HG03045 (cell line): ENCODE data around the gene KRTAP5-10.
"Not testable (repeated sequence)": the region's sequence is repeated elsewhere in the genome, so short reads cannot be mapped to it uniquely, and the experiment has no call there.

Experiments used
- ATAC-seq: cut with Tn5 transposase; IDR thresholded peaks from one replicate; pipeline ENCODE4 v1.9.1; 2021; ENCODE audit warnings: mild to moderate bottlenecking, moderate library complexity; ENCODE audit not compliant: unreplicated experiment

Gene KRTAP5-10

DNA sequence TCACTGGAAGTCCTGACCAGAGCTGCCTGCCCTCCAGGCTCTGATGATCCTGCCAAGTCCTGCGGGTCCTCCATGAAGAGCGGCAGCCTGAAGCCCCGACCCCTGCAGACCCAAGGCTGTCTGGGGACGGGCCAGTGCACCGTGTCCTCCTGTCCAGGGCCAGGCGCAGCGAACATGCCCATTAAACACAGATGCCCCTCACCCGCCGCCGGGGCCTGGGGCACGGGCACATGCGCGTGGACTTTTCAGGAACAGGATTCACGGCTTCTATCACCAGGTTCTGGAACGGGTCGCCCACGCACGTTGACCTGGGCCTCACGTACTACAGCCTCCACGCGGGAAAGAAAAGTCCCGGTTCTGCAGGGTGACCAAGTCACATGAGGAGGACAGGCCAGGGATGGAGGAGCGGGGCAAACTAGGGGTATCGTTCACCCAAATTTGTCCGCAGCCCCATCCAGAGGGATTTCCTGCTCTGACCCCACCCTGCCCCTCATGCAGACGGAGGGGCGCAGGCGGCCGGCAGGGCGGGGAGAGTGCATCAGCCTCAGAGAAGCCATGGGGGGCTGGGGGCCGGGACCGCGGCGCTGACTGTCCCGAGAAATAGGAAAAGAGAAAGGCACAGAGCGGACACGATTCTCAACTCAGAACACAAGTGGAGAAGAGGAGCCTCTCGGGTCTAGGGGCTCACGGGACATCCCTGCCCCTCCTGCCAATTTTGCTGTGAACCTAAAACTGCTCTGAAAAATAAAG, 5.9 kb downstream of the KRTAP5-10 start:
- ATAC-seq = not testable (repeated sequence)

DNA sequence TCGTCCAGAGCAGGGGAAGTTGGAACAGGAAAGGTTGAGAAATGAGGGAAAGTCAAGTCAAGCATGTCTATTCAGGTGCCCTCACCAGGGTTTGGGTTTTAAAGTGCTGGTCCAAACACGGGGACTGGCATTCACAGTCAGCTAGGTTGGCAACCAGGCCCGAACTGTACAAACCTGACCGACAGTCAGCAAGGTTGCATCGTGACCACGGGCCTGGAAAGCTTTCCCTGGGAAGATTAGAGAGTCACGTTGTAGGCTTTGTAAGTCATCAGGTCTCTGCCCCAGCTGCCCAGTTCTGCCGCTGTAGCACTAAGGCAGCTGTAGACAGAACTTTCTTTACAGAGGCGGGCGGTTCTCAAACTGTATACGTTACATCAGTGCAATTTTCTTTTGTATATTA, 7.4 kb downstream of the KRTAP5-10 start:
- no peak for ATAC-seq

DNA sequence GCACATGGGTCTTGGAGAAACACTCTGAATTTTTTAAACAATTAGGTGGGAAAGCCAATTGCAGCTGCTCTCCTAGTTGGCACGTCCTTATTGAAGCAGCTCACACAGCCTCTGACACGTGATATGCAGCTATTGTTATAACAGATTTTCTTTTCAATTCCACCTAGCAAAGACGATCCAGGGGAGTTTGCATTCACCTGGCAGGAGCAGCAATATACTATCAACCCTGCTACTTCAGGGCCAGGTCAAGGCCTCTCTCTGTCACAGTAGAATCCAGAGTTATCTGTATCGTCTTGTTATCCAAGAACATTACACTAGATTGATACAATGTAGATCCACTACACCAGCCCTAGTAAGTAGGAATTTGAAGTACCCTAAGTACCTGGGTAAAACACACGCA, 9.1 kb downstream of the KRTAP5-10 start:
- ATAC-seq = no peak

DNA sequence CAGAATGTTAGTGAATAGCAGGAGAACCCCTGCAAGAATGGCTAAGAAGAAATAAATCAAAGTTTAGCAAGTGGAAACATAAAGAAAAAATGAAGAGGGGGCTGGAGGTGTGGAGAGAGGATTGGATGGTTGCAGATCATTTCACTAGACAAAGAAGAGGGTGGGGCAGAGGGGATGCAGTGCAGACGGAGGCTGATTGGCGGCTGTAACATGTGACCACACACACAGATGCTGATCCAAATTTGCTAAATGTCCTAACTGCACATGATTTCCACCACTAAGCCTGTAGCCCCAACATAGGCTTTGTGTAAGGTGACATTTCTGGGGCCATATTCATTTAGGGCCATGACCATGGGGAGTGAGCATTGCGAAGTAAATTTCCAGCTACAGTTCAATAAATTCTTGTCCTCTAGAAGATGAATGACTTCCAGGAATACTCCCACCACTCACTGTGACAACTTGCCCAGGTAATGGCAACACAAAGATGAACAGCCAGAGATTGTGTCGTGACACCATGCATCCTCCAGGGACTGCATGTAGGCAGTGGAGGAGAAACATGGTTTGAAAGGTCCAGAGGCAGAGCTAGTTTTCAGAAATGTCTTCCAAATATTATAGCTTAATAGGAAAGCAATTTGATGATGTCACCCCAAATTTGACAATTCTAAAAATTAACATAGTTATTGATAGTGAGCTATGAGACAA, 10.5 kb downstream of the KRTAP5-10 start:
- ATAC-seq = no peak

DNA sequence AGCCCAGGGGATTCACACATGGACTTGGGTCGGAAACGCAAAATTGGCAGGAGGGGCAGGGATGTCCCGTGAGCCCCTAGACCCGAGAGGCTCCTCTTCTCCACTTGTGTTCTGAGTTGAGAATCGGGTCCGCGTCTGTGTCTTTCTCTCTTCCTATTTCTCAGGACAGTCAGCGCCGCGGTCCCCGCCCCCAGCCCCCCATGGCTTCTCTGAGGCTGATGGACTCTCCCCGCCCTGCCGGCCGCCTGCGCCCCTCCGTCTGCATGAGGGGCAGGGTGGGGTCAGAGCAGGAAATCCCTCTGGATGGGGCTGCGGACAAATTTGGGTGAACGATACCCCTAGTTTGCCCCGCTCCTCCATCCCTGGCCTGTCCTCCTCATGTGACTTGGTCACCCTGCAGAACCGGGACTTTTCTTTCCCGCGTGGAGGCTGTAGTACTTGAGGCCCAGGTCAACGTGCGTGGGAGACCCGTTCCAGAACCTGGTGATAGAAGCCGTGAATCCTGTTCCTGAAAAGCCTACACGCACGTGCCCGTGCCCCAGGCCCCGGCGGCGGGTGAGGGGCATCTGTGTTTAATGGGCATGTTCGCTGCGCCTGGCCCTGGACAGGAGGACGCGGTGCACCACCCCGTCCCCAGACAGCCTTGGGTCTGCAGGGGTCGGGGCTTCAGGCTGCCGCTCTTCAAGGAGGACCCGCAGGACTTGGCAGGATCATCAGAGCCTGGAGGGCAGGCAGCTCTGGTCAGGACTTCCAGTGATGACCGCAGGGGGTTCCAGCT, 11.5 kb downstream of the KRTAP5-10 start:
- not testable (repeated sequence) for ATAC-seq

DNA sequence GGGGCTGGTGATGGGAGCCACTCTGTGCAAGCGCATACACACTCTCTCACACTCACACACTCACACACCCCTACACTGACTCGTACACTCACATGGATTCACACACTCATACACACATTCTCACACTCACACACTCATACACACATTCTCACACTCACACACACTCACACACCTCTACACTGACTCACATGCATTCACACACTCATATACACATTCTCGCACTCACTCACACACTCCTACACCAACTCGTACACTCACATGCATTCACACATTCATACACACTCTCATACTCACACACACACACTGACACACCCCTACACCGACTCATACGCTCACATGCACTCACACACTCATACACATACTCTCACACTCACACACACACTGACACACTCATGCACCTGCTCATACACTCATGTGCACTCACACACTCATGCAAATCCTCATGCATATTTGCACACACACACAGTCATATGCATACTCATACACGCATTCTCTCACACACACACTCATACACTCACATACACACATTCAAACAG, 12.2 kb downstream of the KRTAP5-10 start:
- no peak for ATAC-seq

DNA sequence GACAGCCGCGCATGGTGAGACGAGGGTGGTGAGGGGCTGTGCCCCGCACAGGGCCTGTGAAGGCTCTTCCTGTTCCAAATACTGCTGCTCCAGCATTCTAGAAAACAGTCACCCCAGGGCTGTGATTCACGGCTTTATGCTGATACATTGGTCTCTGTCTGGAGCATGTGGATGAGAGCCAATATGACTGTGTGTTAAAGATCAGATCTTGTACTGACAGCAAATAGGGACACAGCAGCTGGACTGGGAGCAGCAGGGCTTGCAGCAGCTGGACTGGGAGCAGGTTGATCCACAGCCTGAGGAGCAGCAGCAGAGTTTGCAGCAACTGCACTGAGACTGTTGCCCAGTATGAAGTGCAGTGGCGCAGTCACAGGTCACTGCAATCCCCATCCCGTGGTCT, 14.2 kb downstream of the KRTAP5-10 start:
- ATAC-seq = not testable (repeated sequence)

DNA sequence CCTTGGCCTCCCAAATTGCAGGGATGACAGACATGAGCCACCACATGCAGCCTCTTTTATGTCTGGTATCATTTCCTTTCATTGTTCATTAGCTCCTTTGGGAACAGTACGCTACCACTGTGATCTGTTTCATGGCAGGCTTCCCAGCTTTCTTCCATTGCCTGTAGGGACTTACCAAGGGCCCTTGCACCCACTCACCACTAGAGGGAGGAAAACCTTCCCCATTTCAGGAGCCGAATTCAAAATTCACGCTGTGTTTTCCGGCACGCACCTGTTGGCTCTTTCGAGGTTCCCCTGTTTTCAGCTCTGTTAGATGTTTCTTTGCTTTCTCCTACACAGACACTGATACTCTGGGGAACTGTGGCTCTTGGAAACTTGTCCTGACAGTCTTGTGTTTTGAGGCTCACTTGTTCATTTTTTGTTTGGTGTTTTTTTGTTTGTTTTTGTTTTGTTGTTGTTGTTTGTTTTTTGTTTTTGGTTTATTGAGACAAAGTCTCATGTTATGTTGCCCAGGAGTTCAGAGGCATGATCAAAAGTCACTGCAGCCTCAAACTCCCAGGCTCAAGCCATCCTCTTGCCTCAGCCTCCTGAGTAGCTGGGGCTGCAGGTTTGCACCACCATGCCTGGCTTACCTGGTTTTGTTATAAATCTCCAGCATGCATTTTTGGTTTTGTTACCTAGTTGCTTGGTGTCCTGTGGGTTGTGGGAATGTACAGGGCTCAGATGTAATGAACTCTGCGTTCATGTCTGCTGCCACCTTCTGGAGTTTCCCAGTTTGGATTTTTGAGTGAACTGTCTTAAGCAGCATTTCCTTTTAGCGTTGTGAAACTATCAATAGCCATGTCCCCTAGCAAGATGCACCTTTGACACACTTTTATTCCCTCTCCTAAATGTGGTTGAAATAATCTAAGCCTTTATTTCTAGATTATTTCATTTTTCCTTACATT, 15.0 kb downstream of the KRTAP5-10 start:
- ATAC-seq = no peak

DNA sequence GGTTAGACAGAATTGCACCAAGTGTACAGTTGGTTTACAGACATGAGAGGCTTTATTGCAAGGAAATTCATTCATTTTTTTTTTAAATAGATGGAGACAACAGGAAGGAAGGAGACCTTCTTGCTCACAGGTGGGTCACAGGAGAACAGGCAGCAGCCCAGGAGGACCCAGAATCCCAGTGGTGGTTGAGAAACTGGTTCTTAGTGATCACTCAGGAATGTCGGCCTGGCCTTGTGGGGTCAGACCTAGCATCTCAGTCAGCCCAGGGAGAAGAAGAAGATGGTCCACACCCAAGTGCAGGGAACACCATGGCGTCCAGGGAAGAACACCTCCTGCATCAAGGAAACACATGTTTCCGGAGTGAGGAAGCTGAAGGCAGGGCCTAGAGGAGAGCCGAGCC, 16.5 kb downstream of the KRTAP5-10 start:
- ATAC-seq = no peak

DNA sequence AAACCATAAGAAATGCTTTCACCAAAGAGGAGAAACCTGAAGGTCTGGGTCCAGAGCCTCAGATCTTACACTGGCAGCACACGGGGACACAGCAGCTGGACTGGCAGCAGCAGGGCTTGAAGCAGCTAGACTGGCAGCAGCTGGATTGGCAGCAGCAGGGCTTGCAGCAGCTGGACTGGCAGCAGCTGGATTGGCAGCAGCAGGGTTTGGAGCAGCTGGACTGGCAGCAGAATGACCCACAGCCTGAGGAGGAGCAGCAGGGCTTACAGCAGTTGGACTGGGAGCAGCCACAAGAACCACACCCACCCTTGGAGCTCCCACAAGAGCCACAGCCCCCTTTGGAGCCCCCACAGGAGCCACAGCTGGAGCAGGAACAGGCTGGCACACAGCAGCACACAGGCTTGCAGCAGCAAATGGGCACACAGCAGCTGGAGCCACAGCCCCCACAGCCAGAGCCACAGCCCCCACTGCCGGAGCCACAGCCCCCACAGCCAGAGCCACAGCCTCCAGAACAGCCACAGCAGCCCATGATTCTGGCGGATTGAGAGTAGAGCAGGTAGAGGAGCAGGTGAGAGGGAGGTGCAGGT, 17.0 kb downstream of the KRTAP5-10 start, which contains the start of gene KRTAP5-11:
TSS of gene KRTAP5-11 (minus strand) at position 567 of the 587 bp plus-strand sequence. CDS start at position 529, 38 bp downstream.
- ATAC-seq = no peak

DNA sequence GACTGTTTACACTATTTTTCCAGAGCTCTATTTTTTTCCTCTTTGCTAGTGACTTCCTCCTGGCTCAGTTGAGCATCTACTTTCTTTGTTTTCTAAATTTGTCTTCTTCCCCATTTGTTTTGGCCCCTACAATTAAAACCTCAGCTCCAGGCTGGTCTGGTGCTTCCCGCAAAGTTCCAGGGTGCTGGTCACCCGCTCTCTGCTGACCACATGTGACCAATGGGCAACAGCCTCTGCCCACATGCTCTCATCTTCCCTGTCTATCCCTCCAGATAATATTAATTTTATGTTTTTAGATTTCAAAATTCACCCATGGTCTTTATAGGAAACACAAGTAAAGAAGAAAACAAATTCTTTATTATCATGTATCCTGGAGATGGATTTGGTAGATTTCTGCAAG, 17.6 kb downstream of the KRTAP5-10 start:
- not testable (repeated sequence) for ATAC-seq

DNA sequence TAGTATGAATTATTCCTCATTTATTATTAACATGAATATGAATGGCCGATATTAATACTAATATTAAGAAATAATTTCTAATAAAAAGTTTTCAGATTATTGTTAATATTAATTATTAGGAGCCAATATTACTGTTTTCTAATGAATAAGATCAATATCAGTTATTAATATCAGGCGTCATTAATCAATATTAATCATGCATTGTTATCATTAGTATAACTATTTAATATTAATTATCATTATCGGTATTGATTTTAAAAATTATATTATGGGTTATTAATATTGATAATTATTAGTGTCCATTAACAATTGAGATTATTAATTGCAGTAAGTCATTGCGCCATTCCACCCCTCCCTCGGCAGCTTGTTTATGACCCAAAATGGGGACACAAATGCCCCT, 20.3 kb downstream of the KRTAP5-10 start:
- ATAC-seq = not testable (repeated sequence)

DNA sequence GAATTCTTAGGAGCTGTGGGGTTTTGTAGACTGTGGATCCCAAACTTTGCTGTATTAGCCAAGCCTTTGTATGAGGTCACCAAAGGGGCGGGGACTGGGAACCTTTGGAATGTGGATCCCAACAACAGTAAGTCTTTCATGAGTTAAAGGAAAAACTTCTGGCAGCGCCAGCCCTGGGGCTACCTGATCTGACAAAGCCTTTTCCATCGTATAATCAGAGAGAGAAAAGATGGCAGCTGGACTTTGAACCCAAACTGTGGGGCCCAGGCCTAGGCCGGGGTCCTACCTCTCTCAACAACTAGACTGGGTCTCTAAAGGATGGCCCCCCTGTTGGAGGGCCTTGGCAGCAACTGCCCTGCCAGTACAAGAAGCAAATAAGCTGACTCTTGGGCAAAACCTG, 23.0 kb downstream of the KRTAP5-10 start:
- not testable (repeated sequence) for ATAC-seq

DNA sequence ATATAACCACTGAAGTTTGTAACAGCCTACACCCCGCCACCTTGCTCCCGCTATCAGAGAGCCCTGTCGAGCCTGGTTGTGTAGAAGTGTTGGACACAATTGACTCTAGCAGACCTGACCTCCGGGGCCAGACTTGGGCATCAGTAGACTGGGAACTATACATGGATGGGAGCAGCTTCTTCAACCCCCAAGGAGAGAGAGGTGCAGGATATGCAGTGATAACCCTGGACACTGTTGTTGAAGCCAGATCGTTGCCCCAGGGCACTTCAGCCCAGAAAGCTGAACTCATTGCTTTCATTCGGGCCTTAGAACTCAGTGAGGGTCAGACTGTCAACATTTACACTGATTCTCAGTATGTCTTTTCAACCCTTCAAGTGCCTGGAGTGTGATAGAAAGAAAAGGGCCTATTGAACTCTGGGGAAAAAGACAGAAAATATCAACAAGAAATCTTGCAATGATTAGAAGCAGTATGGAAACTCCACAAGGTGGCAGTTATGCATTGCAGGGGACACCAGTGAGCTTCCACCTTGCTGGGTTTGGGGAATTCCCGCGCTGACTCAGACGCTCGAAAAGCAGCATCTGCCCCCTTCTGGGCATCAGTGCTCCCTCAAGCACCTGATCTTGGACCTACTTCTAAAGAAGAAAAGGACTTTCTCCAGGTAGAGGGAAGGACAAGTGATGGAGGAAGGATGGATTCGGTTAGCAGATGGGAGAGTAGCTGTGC, 23.6 kb downstream of the KRTAP5-10 start:
- not testable (repeated sequence) for ATAC-seq

DNA sequence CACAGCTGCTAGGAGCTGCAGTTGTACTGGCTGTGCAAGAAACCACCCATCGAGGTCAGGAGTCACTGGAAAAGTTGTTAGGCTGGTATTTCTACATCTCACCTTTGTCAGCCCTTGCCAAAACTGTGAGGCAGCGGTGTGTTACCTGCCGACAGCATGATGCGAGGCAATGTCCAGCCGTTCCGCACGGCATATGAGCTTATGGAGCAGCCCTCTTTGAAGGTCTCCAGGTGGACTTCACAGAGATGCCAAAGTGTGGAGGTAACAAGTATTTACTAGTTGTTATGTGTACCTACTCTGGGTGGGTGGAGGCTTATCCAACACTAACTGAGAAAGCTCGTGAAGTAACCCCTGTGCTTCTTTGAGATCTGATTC, 24.2 kb downstream of the KRTAP5-10 start:
- not testable (repeated sequence) for ATAC-seq

DNA sequence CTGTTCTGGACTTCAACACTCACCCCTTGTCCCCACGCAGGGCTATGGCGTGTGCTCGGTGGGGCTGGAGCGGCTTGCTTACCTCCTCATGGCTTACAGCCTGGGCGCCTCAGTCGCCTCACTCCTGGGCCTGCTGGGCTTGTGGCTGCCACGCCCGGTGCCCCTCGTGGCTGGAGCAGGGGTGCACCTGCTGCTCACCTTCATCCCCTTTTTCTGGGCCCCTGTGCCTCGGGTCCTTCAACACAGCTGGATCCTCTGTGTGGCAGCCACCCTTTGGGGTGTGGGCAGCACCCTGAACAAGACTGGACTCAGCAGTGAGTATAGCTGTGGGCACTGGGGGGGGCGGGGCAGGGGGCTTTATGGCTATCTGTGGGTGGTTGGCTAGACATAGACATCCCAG, 37.9 kb downstream of the KRTAP5-10 start:
- ATAC-seq = not testable (repeated sequence)

DNA sequence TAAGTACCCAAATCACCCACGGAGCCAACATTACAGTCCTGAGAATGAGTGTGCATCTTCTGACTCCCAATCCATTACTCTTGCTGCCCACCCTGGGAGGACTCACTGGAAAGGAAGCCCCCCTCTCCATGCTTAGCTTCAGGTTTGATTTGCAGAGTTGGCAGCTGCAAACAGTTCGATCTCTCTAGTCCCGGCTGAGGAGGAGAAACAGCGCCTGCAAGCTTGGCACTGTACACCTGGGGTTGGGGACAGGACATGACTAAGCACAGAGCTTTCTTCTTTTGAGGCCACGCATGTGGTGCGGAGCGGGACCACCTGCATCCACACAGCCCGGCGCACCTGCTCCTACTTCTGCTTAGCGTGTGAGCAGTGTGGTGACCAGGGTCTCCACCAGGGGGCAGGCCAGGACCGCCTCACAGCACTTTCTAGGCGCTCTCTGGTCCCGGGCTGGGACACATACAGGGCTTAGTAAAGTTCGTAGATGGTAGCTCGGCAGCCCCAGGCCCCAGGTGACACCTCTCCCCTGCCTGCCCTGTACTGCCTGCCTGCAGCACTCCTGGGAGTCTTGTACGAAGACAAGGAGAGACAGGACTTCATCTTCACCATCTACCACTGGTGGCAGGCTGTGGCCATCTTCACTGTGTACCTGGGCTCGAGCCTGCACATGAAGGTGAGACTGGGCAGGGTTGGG, 39.6 kb downstream of the KRTAP5-10 start:
- ATAC-seq = not testable (repeated sequence)

DNA sequence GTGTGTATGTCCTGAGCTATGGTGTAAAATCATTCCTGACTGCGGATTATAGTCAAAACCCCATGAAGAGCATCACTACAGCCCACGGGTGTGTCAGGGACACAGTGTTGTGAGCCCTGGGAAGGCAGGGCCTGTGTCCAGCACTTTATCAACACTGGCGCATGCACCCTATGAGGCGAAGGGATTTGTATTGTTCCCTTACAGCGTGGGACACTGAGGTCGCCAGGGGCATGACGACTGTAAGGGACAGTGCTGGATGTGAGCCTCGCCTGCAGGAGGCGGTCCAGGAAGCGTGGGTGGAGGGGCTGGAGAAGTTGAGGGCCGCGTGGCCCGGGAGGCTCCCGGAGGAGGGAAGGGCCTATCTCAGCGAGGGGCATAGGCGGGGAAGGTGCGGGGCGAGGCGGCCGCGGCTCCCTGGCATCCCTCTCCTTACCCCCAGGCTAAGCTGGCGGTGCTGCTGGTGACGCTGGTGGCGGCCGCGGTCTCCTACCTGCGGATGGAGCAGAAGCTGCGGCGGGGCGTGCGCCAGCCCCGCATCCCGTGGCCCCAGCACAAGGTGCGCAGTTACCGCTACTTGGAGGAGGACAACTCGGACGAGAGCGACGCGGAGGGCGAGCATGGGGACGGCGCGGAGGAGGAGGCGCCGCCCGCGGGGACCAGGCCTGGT, 41.6 kb downstream of the KRTAP5-10 start:
- not testable (repeated sequence) for ATAC-seq
